Heart left ventricle (tissue), 13 donors: ENCODE data around the gene ISY1.
A peak's percentile ranks its signal among the peaks of the same experiment; 100 is the strongest.

Source experiments
- CTCF ChIP-seq, 12 donors: fragments of 200-600 bp; sonication (generic) in 4 of 12; IDR thresholded peaks; one replicate each; pipeline versions ENCODE4 v1.5.0 to v1.8.0; 2018 to 2022; ENCODE audit warnings: antibody characterized with exemption in 12 of 12, mild to moderate bottlenecking in 5 of 12
- POLR2A ChIP-seq, 2 donors: fragments of 450-650 bp; IDR thresholded peaks; one replicate each; pipeline ENCODE4 v1.6.1; 2017; ENCODE audit warnings: antibody characterized with exemption in 2 of 2, mild to moderate bottlenecking in 2 of 2, moderate library complexity in 2 of 2
- donor health status: ischemic (EF 13 %, LVEDD 7.1; RV severe dilation, severe dysfunction).
- donor health status: DM: no; HTN: yes; CAD: no.
- donor health status: DM: no; HTN: no; CAD: no.
- donor health status: ischemic (EF 25% LVEDD 6.9; RV normal size, moderate dysfunction).
- donor health status: ischemic (EF 25% LVEDD 5.7; RV mildly dilated, moderate dysfunction).
- donor health status: ischemic (EF 35%, LVEDD 5.7; RV mildly dilated, moderate dysfunction).
- donor health status: nonischemic (EF 11% LVEDD 7.7; RV severe dilation, severe dysfunction).
- donor health status: DM: yes; HTN: yes; CAD: no.
- donor health status: PGD.
- donor health status: ischemic (EF 29% LVEDD 5.4; RV normal size, mild dysfunction).
- donor health status: nonischemic (EF 23%, LVEDD 6.1; RV moderate dilation, normal function).

GRCh38 chr3:129120254-129121004, 40.4 kb downstream of the ISY1 start:
- TF ChIP-seq POLR2A (IDR thresholded peaks at IDR 0.05) (peak in 1 of 2 donors; percentile 56), CTCF (IDR thresholded peaks at IDR 0.05) (peak in 6 of 12 donors; percentile 8 to 54 (median 32))
